OCI-LY3 (cell line): ENCODE data around the gene THAP8.

ENCODE experiments used
- H2AFZ ChIP-seq: fragments of 200-600, 300-600 bp; shearing (Covaris generic); 2 replicates; pipeline ENCODE4 v1.6.0; 2014; ENCODE audit warnings: antibody characterized with exemption, low read depth, low read length
- H3K27ac ChIP-seq: fragments of 200-600, 300-600 bp; sonication (generic); 2 replicates; pipeline ENCODE4 v1.5.1; 2014; ENCODE audit warnings: mild to moderate bottlenecking, low read length, moderate library complexity, mixed read lengths
- H3K27me3 ChIP-seq: fragments of 200-600, 300-600 bp; sonication (generic); 2 replicates; pipeline ENCODE4 v1.6.1; 2014; ENCODE audit warnings: low read depth, low read length, mixed read lengths
- H3K36me3 ChIP-seq: fragments of 200-600, 300-600 bp; sonication (generic); replicated peaks from 2 replicates; pipeline ENCODE3; 2014; ENCODE audit warnings: low read depth, low read length, mixed read lengths
- H3K4me1 ChIP-seq: fragments of 300-600, 200-600 bp; sonication (generic); 2 replicates; pipeline ENCODE4 v1.6.1; 2014; ENCODE audit warnings: low read length, mixed read lengths
- H3K4me2 ChIP-seq: fragments of 200-600, 300-600 bp; sonication (generic); 2 replicates; pipeline ENCODE4 v1.6.1; 2014; ENCODE audit warnings: low read length, mixed read lengths
- H3K4me3 ChIP-seq: fragments of 300-600, 200-600 bp; sonication (generic); 2 replicates; pipeline ENCODE4 v1.5.1; 2014; ENCODE audit warnings: antibody characterized with exemption, mild to moderate bottlenecking, low read length, moderate library complexity
- H3K79me2 ChIP-seq: fragments of 300-600, 200-600 bp; shearing (Covaris generic); 2 replicates; pipeline ENCODE4 v1.6.1; 2014; ENCODE audit warnings: mild to moderate bottlenecking, low read length, mixed read lengths
- H3K9ac ChIP-seq: fragments of 300-600, 200-600 bp; shearing (Covaris generic); 2 replicates; pipeline ENCODE4 v1.6.0; 2014; ENCODE audit warnings: mild to moderate bottlenecking, low read length, moderate library complexity
- H3K9me3 ChIP-seq: fragments of 200-600, 300-600 bp; shearing (Covaris generic); 2 replicates; pipeline ENCODE4 v1.6.1; 2014; ENCODE audit warnings: low read length, mixed read lengths; ENCODE audit not compliant: insufficient read depth
- H4K20me1 ChIP-seq: fragments of 200-600, 300-600 bp; sonication (generic); 2 replicates; pipeline ENCODE4 v1.6.1; 2016; ENCODE audit warnings: low read length, mixed read lengths; ENCODE audit not compliant: insufficient read depth
- EZH2phosphoT487 ChIP-seq: fragments of 200-600 bp; shearing (Covaris generic); IDR thresholded peaks from 2 replicates; pipeline ENCODE4 v1.6.1; 2018; ENCODE audit warnings: antibody characterized with exemption, mixed run types, low read depth
- TF ChIP-seq, protein P1 (sequence below): fragments of 200-600, 300-600 bp; sonication (generic); IDR thresholded peaks from 2 replicates; pipeline ENCODE4 v1.5.1; 2014; ENCODE audit warnings: antibody characterized with exemption, low read length, low read depth

Gene THAP8

GRCh38 chr19:36099166-36099785 is 45.2 kb upstream of the THAP8 start:
- H3K79me2 ChIP-seq = no peaks in the 10 kb centered on the region
- H3K36me3 ChIP-seq = peaks cover 30% of the 10 kb centered on the region

GRCh38 chr19:36097036-36097435 is 43.0 kb upstream of the THAP8 start:
- peaks cover 20% of the 10 kb centered on the region for H3K36me3 ChIP-seq
- H3K27ac ChIP-seq = no peak overlapping the region
- H3K4me3 ChIP-seq = no peak overlapping the region
- no peaks in the 10 kb centered on the region for H3K9me3 ChIP-seq
- TF ChIP-seq, protein P1, sequence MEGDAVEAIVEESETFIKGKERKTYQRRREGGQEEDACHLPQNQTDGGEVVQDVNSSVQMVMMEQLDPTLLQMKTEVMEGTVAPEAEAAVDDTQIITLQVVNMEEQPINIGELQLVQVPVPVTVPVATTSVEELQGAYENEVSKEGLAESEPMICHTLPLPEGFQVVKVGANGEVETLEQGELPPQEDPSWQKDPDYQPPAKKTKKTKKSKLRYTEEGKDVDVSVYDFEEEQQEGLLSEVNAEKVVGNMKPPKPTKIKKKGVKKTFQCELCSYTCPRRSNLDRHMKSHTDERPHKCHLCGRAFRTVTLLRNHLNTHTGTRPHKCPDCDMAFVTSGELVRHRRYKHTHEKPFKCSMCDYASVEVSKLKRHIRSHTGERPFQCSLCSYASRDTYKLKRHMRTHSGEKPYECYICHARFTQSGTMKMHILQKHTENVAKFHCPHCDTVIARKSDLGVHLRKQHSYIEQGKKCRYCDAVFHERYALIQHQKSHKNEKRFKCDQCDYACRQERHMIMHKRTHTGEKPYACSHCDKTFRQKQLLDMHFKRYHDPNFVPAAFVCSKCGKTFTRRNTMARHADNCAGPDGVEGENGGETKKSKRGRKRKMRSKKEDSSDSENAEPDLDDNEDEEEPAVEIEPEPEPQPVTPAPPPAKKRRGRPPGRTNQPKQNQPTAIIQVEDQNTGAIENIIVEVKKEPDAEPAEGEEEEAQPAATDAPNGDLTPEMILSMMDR = no peak
- TF ChIP-seq EZH2phosphoT487 = no peak
- H2AFZ ChIP-seq = no peak overlapping the region
- no peaks in the 10 kb centered on the region for H3K4me1 ChIP-seq
- no peaks in the 10 kb centered on the region for H3K27me3 ChIP-seq
- H3K9ac ChIP-seq = no peak overlapping the region
- no peak overlapping the region for H3K4me2 ChIP-seq
- no peaks in the 10 kb centered on the region for H3K79me2 ChIP-seq
- no peaks in the 10 kb centered on the region for H4K20me1 ChIP-seq

More at GRCh38 chr19:36099166-36099785, 45.2 kb upstream of the THAP8 start:
- no peak overlapping the region for H3K27ac ChIP-seq
- H4K20me1 ChIP-seq = no peaks in the 10 kb centered on the region
- H3K9me3 ChIP-seq = no peaks in the 10 kb centered on the region
- H2AFZ ChIP-seq = no peak overlapping the region
- TF ChIP-seq, protein P1 = no peak
- no peak for TF ChIP-seq EZH2phosphoT487
- no peak overlapping the region for H3K9ac ChIP-seq
- H3K27me3 ChIP-seq = no peaks in the 10 kb centered on the region
- H3K4me2 ChIP-seq = no peak overlapping the region
- H3K4me3 ChIP-seq = no peak overlapping the region
- no peaks in the 10 kb centered on the region for H3K4me1 ChIP-seq

- no peak overlapping the region for H3K4me3 ChIP-seq
- no peaks in the 10 kb centered on the region for H3K79me2 ChIP-seq
- H3K36me3 ChIP-seq = peaks cover 21% of the 10 kb centered on the region
- H3K9ac ChIP-seq = no peak overlapping the region
- TF ChIP-seq, protein P1 = no peak
- no peak for TF ChIP-seq EZH2phosphoT487
- no peaks in the 10 kb centered on the region for H3K4me1 ChIP-seq
- no peak overlapping the region for H3K4me2 ChIP-seq
- H2AFZ ChIP-seq = no peak overlapping the region
- no peak overlapping the region for H3K27ac ChIP-seq
- no peaks in the 10 kb centered on the region for H3K27me3 ChIP-seq
- H3K9me3 ChIP-seq = no peaks in the 10 kb centered on the region
- H4K20me1 ChIP-seq = no peaks in the 10 kb centered on the region
Measured at GRCh38 chr19:36093687-36094086, 39.6 kb upstream of the THAP8 start.

DNA sequence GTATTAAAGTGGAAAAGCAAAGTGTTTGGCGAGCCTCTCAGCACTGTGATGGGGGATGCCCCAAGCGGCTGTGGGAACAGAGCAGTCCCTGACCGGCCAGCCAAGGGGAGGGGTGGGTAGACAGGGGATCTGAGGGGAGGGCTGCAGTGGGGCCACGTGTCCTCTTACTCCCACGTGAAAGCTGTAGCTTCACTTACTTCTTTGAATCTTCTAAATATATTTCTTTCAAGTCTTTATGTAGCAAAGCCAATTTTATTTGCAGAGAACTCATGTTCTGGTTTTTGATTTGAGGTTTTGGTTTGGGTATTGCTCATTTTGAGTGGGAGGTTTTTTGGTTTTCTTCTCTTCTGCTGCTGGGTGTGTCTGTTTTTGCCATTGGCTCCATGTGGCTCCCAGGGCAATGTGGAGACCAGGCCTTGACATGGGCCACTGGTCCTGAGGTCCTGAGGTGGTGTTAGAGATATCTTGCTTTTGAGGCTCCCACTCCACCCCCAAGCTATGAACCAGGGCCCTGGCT is 39.1 kb upstream of the THAP8 start:
- Histone ChIP-seq H2AFZ (no peak overlapping the region), H3K27ac (no peak overlapping the region), H3K27me3 (no peaks in the 10 kb centered on the region), H3K9me3 (no peaks in the 10 kb centered on the region), H3K79me2 (no peaks in the 10 kb centered on the region), H3K9ac (no peak overlapping the region), H4K20me1 (no peaks in the 10 kb centered on the region), H3K36me3 (peaks cover 24% of the 10 kb centered on the region), H3K4me3 (no peak overlapping the region), H3K4me2 (no peak overlapping the region), H3K4me1 (no peaks in the 10 kb centered on the region)
- no peak for TF ChIP-seq EZH2phosphoT487
- TF ChIP-seq, protein P1 = no peak
